Prostate gland (tissue), 2 donors: Measurements from ENCODE around the gene DDX31.

Experiments
- CTCF ChIP-seq, 4 experiments: fragments of 200-600 bp in 2 of 4; fragments of 450-650 bp in 2 of 4; sonication (generic) in 2 of 4; IDR thresholded peaks; 1 replicate in 3 of 4; 2 replicates in 1 of 4; pipeline ENCODE4 v1.5.1; 2016 to 2019; ENCODE audit warnings: antibody characterized with exemption in 4 of 4, mild to moderate bottlenecking in 2 of 4, moderate library complexity in 2 of 4
- POLR2AphosphoS5 ChIP-seq: sonication (generic); formaldehyde crosslinking; IDR thresholded peaks from one replicate; pipeline ENCODE4 v1.6.1; 2017; ENCODE audit warnings: antibody characterized with exemption

- TF ChIP-seq CTCF (IDR thresholded peaks at IDR 0.05) (no peak), POLR2AphosphoS5 (no peak)
Measured at GRCh38 chr9:132543251-132543650, 126.5 kb downstream of the DDX31 start.
